ENCODE data around the gene SNPH. TPM values are rescaled to one million over a fixed set of nuclear protein-coding genes. Genes with fewer than 3 reads are reported as not detected.
A peak's percentile ranks its signal among the peaks of the same experiment; 100 is the strongest.

SNPH gene
- total RNA-seq, 1 donor from 2014 or later: 4.9 TPM

DNA sequence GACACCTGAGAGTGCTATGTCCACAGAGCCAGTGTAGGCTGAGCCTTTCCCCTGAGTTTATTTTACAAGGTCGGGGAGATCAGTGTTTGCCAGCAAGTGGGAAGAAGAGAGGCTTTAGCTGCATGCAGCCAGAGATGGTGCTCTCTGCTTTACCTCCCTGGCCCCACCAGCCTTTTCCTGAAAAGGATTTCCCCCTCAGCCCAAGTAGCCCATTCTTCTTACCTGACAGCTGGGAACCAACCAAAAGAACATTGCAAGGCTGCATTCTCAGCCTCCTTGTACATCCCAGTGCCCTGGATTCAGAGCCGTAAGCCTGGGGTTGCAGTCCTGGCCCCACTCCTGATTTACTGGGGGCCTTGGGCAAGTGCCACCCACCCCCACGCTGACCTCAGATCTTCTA, 16.9 kb downstream of the SNPH start:
- intact Hi-C loops (cut with DNase I): no loop called here
- ATAC-seq (no peak), DNase-seq (ENCODE audit: low spot score) (no peak)

DNA sequence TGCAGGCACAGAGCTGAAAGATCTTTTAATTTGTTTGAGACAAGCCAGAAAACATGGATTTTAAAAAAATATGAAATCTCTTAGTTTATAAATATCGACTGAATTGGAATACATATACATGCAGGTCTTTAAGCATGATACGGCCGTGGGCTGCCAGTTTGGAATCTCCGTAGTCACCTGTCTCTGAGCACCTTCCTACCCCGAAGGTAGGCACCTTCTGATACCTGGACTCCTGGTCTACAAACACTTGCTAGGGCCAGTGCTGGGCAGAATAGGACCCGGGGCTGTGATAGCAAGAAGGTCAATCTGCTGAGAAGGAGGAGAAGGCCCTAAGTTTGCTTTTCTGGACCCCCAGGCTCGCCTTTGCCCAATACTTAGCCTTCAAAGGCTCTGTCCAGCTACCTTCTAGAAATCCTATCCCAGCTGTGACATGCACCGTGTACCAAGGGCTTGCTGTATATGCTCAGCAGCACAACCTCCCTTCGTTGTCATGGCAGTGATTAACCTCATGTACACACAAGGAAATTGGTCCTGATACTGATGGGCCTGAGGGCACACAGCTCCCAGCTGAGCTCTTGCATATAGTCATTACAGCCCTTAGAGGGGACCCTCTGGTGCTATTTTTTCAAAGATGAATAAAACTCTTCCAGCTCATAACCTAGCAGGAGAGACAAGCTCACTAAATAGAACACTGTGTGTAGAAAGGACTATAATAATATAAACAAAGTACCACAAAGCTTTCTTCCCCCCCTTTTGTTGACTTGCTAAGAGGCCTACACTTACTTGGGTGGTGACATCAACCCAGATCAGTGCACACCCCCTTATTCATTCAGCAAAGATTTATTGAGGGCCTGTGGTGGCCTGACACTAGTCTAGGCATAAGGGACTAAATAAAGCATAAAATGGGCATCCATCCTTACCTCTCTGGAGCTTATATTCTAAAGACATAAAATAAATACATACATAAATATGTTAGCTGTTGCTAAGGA, 17.7 kb downstream of the SNPH start:
- ATAC-seq: no peak
- intact Hi-C loops (cut with DNase I): no loop called here
- no peak for DNase-seq (ENCODE audit: low spot score)

DNA sequence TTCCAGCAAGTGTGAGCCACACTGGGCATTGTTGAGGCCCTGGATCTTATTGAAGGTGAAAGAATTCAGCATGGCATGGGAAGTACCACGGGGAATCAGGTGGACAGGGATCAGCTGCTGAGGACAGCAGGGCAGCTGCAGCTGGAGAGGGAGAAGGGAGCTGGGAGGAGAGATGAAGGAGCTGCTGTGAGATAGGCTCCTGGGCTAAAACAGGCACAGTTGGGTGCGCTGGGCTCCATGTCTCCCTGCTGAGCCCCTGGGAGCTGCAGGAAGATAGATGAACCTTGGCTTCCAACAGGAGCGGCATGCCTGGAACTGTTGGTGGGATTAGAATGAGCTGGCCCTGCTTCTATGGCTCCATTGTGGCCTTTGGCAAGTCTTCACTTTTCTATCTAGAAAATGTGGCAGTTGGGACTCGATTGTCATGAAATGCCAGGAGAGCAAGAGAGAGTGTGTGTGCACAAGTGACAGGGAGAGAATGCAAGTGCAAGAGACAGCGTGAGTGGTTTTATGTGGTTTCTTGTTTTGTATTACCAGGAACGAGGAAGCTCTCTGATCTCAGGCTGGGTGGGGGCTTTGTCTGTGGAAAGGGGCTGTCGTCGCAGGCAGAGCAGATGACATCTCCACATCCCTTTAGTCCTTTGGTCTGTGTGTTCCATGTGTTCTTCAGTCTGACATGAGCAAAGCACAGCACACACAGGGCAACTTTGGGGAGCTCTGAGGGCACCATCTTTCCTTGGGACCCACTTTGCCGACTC, 20.4 kb downstream of the SNPH start:
- ATAC-seq (no peak), DNase-seq (ENCODE audit: low spot score) (no peak)
- intact Hi-C loops (cut with DNase I): no loop called here

DNA sequence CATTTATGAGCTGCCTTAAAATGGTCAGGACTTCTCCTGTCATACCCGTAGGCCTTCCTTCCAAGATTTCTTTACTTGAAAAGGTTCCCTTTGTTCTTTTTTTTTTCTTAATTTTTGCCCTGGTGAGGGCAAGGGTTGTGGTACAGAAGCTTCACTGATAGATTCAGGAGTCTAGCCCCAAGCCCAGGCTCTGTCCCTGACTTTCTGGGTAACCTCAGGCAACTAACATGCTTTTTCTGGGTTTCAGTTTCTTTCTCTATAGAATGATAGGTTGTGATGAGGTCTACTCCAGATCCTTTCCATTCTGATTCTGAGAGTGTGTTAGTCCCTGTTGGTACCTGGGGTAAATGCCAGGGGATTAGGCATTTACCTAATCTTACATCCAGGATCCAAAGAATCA, 21.2 kb downstream of the SNPH start:
- no peak for DNase-seq (ENCODE audit: low spot score)

DNA sequence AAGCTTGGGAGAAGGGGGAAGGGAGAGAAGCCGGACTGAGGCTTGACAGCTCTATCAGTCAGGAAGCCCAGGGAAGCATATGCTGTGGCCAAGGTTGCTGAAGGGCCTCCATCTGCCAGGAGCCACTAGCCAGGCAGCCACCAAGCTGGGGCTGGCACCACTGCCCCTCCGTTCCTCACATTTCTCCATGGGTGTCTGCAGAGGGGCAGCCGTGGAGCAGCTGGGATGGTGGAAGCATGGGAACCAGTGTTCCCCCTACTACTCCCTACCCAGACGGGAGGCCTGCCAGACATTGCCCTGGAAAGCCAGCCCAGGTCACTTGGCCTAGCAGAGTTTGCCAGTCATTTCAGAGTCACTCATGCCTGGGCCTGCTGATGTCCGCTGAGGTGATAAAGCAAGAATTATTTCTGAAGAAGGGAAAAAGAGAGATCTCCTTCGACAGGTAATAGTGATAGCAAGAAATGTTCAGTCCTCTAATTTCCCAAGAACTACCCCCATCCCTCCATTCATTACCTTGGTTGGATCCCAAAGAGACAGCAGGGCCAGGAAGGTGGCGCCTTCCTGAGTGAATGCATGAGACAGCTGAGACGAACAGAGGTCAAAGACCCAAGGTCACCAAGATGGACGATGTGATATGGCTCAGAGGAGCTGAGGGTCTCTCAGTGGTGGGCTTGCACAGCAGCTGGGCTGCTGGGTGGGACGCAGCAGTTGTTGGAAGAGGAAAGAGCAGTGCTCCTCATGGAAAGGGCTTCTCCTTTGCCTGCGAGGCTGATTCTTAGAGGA, 21.9 kb downstream of the SNPH start:
- DNase-seq (ENCODE audit: low spot score) (no peak), ATAC-seq (no peak)
- intact Hi-C loops (cut with DNase I): no loop called here

More for the DNA sequence above, 21.2 kb downstream of the SNPH start:
- intact Hi-C loops (cut with DNase I): no loop called here
- ATAC-seq: no peak

DNA sequence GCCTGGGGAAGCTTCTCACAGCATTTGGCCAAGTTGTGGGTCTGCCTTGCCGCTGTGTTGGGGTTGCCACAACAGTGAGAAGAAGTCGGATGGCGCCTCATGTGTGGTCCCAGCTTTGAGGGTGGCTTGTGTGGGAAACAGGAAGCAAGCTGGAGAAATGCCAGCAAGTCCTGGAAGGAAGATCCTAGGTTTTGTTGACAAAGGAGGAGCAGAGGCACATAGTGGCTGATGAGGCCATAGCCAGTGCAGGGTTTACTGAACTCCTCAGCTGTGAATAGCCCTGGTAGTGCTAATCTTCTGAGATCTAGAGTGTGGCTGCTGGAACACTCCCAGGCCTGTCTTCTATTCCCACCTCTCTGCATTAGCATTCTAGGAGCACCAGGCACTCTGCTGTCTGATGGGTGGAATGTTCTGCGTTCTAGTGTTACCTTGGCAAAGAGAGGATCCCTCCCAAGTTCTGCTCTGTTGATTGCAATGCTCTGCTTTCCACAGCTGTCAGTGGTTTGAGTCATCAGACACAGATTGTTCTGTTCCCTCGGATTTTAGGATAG, 25.2 kb downstream of the SNPH start:
- DNase-seq (ENCODE audit: low spot score): no peak
- ATAC-seq: peak; percentile 24
- intact Hi-C loops (cut with DNase I): no loop called here

DNA sequence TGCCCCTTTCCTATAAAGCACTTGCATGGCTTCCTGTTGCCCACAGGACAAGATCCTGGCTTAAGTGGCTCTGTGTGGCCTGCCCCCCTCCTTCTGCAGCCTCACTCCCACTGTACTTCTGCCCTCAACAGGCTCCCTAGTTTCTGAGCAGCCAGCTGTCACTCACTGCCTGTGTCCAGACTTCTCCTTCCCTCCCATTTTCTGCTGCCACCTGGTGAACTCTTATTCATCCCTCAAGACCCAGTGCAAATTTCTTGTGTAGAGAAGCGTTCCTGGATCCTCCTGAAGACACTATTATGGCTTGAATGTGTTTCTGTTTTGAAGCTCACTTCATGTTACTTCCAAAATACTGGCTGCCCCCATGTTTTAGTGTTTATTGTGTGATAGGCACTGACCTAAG, 26.5 kb downstream of the SNPH start:
- ATAC-seq (no peak), DNase-seq (ENCODE audit: low spot score) (no peak)
- intact Hi-C loops (cut with DNase I): no loop called here

DNA sequence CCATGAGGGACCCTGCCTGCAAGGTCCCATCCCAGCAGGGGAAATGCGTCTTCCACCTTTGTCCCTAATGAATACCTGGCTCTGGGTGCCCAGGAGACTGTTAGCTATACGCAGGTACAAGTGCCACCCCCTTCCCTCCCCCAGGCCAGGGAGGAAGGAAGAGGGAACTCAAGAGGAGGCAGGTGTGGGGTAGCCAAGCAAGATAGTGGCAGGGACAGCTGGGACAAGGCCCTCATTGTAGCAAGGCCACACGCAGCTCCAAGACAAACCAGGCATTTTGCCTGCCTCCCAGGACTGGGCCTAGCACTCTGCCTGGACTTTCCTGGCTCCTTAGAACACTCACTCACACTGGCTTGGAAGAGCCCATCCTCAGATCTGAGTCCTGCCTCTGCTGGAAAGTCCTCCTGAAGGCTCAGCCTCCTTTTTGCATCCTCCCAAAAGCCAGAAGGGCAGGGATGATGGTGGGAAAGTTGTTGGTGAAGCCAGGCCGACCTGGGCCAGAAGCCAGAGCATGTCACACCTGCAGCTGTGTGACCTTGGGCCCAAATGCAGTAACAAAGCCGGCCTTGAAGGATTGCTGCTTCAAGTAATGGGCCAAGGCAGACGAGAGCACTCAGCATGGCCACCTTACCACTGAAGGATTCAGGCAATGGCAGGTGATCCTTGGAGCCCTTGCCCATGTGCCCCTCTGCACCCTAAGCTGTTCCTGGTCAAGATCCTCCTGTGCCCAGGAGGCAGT, 27.7 kb downstream of the SNPH start:
- ATAC-seq (no peak), DNase-seq (ENCODE audit: low spot score) (no peak)
- intact Hi-C loops (cut with DNase I): no loop called here

DNA sequence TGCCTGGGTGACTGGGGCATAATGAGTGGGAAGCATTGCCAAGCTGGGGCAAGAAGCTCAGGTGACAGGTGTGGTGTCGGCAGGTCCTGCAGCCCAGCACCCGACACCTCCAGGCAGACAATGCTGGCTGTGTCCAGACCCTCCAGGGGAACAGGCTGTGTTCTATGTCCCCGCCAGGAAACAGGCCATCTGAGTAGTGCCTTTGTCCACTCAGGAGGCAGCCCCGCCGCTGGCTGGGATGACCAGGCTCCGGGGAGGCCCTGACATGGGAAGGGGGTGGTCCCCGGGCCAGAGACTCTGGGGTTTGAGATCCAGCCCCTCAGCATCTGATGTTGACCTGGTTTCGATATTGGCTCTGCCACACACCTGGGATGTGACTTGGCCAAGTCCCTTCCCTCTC, 28.4 kb downstream of the SNPH start:
- ATAC-seq (no peak), DNase-seq (ENCODE audit: low spot score) (no peak)
- intact Hi-C loops (cut with DNase I): no loop called here

DNA sequence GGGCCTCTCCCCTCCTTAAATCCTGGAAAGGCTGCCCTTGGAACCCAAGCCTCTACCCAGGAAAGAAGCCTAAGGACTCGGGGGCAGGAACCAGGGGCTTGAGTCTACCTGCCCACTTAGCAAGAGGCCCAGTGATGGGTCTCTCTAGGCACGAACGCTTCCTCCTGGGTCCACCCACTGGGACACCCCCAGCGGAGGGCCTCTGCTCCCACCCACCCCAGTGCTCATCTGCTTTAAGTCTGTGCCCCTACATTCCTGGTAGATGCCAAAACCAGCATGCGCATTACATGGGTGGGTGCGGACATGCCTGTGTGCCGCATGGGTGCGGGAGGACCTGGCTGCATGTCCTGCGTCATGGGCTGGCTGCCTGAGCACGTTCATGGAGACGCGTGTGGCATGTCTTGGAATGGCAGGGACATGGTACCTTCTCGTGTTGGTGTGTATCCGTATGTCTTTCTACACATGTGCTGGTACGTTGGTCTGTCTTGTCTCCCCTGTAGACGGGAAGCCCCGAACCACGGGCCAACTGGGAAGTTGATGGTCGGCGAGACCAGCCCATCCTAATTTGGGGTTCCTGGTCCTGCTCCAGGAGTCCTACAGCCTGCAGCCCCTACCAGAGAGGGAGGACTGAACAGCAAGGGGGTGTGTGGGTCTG, 29.3 kb downstream of the SNPH start:
- ATAC-seq (no peak), DNase-seq (ENCODE audit: low spot score) (no peak)
- intact Hi-C loops (cut with DNase I): no loop called here

DNA sequence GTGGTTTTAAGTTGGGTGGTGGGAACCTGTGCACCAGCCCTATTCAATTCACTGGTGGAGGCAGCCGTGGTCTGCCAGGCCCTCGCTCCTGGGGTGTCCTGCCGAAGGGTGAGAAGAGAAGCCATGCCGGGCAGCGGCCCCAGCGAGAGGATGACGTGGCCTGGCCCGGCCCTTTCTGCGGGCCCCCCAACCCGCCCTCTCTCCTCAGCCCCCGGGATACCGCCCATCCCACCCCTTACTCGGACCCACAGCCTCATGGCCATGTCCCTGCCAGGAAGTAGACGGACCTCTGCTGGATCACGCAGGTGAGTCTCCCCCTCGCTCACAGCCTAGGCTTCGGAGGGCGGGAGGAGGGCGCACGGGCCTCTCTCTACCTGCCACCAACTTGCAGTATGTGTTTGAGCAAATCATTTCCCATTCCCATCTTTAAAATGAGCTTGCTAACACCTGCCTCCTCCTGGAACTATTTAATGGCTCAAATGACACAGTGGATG, 30.1 kb downstream of the SNPH start:
- ATAC-seq (no peak), DNase-seq (ENCODE audit: low spot score) (no peak)
- intact Hi-C loops (cut with DNase I): no loop called here

DNA sequence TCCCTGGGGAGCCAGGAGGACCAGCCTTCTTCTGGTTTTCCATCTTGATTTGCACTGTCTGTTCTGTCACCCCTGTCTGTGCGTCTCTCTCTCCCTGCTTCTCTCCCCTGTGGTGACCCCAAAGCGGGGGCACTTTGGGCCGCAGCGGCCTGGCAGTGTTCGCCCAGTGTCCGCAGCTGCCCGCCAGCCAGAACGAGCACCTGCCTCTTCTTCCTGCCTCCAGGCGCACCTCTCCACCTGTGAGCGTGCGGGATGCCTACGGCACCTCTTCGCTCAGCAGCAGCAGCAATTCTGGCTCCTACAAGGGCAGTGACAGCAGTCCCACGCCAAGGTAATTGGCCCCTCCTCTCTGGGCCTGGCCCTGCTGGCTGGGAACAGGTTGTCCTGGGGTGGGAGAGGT, 30.8 kb downstream of the SNPH start:
- intact Hi-C loops (cut with DNase I): no loop called here
- DNase-seq (ENCODE audit: low spot score) (no peak), ATAC-seq (no peak)

DNA sequence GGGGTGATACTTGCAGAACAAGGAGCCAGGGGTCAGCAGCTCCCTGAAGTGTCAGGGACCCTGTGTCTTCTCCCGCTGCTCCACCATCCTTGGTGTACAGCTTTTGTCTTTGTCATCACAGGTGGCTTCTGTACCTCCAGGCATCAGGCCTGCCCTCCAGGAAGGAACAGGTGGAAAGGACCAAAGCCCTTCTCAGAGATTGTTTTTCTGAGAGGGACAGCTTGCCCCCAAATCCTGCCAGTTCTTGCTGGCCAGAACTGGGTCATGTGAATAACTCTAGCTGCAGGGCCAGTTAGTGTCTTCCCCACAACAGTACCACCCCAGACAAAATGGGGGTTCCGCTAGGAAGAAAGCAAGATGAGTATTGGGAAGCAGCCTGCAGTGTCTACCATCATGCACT, 31.4 kb downstream of the SNPH start:
- intact Hi-C loops (cut with DNase I): no loop called here
- ATAC-seq (no peak), DNase-seq (ENCODE audit: low spot score) (no peak)

DNA sequence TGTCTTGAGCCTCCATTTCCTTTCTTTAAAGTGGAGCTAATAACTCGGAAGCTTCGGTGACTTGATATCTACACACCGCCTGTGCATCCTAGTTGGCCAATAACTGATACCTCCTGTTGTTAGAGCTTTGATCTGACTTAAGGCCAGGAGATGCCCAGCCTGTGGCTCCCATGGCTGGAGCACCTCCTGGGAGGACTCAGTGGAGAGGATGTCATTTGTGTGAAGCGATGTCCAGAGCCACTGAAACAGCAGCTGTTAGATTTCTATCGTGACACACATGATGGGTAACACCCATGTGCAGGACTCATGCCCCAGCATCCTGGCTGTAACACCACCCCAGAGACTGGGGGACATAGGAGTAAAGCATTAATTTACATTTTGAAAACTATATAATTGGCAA, 32.1 kb downstream of the SNPH start:
- DNase-seq (ENCODE audit: low spot score) (no peak), ATAC-seq (no peak)
- intact Hi-C loops (cut with DNase I): no loop called here

DNA sequence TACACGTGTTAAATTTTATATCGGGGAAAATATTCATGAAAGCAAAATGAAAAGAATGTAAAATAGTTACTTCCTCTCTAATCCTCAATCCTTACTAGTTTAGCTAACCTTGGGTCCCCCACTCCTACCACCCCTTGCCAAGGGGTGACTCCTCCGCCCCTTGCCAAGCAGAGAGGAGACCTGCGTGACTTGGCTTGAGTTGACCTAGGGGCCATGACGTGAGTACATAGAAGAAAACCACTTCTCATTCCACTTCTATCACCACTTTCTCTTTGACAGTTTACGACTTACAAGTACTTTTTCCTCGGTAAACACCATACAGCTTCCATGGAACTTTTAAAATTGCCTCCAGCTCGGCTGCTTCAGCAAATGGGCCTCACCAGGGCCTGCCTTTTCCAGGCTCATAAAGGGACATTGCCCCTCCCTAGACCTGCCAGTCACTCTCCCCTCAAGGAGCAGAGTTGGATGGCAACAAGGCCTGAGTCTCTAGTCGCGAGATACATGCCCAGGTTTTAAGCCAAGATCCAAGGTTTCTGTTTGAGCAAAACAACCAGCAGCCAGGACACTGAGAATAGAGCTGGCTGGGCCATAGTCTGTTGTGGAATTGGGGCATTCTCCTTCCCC, 32.9 kb downstream of the SNPH start:
- no peak for ATAC-seq
- no peak for DNase-seq (ENCODE audit: low spot score)
- intact Hi-C loops (cut with DNase I): no loop called here

DNA sequence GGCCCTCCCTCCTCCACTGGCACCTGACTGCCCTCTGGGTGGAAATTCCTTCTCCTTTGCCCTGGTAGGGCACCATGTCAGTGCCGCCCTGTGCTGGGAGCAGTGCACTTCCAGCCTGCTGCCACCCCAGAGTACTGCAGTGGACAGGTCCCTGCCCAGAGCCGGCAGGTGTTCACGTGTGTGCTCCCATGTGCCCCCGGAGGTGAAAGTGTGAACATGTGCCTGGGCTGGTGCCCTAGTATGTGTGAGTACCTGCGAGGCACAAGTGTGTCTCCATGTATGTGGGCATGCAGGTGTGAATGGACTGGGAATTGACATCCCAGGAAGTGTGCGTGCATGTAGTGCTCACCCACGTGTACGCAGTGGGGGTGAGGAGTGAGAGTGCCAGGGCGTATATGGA, 33.4 kb downstream of the SNPH start:
- no peak for DNase-seq (ENCODE audit: low spot score)
- intact Hi-C loops (cut with DNase I): no loop called here
- no peak for ATAC-seq

DNA sequence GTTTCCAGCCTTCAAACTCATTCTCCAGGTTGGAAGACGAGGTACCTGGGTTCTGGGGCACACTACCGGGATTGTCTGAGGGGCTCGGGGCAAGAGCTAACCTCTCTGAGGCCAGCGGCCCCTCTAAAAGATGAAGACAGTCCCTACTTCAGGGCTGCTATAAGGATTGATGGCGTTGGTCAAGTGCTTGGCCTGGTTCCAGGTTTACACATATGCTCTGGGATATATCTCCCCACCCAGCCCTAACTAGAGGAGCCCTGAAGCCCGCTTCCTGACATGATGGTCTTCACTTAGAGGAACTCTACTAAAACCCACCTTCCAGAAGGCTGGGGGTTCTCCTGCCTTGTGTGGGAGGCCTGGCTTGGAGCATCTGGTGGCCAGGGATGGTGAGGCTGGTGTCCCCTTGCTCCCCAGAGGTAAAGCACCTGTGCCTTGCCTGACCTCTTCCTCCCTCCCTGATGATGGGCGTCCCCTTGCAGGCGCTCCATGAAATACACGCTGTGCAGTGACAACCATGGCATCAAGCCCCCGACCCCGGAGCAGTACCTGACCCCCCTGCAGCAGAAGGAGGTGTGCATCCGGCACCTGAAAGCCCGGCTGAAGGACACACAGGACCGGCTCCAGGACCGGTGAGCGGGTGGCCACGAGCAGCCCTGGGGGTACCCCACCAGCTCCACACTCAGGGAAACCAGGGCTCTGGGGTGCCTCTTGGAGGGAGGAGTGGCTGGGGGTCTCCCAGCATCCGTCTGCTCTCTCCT, 34.2 kb downstream of the SNPH start:
- intact Hi-C loops (cut with DNase I): no loop called here
- ATAC-seq (no peak), DNase-seq (ENCODE audit: low spot score) (no peak)

All from sciatic nerve (tissue), 2 donors.